Smooth muscle cell (in vitro differentiated cells): ENCODE measurements around the gene UBL3. TPM values are rescaled to one million over a fixed set of nuclear protein-coding genes. Genes with fewer than 3 reads are reported as not detected.

Source experiments
- DNase-seq: peaks from one replicate; lab custom pipeline; 2025; ENCODE audit not compliant: unreplicated experiment; lab: John Stamatoyannopoulos, UW
- H2AFZ ChIP-seq: fragments of 200-600 bp; sonication (generic); 2 replicates; pipeline ENCODE4 v1.6.0; 2016; ENCODE audit warnings: antibody characterized with exemption, low read depth, mild to moderate bottlenecking
- H3F3A ChIP-seq: fragments of 200-600 bp; sonication (generic); 2 replicates; pipeline ENCODE4 v1.6.0; 2017; ENCODE audit warnings: antibody characterized with exemption, low read depth
- H3K27ac ChIP-seq: fragments of 200-600 bp; sonication (generic); 2 replicates; pipeline ENCODE4 v1.5.1; 2016; ENCODE audit warnings: low read depth, mild to moderate bottlenecking
- H3K27me3 ChIP-seq: fragments of 200-600 bp; sonication (generic); 2 replicates; pipeline ENCODE4 v1.6.1; 2016; ENCODE audit warnings: low read depth, mild to moderate bottlenecking
- H3K36me3 ChIP-seq: fragments of 200-600 bp; sonication (generic); 2 replicates; pipeline ENCODE4 v1.5.1; 2016; ENCODE audit warnings: low read depth
- H3K4me1 ChIP-seq: fragments of 200-600 bp; sonication (generic); 2 replicates; pipeline ENCODE4 v1.5.1; 2016; ENCODE audit warnings: low read depth
- H3K4me2 ChIP-seq: fragments of 200-600 bp; sonication (generic); 2 replicates; pipeline ENCODE4 v1.6.0; 2016; ENCODE audit warnings: mild to moderate bottlenecking
- H3K4me3 ChIP-seq: fragments of 200-600 bp; sonication (generic); 2 replicates; pipeline ENCODE4 v1.5.1; 2016; ENCODE audit warnings: mild to moderate bottlenecking
- H3K79me2 ChIP-seq: fragments of 200-600 bp; sonication (generic); 2 replicates; pipeline ENCODE4 v1.6.0; 2016; ENCODE audit warnings: low read depth, mild to moderate bottlenecking
- H3K9ac ChIP-seq: fragments of 200-600 bp; sonication (generic); 2 replicates; pipeline ENCODE4 v1.6.0; 2016; ENCODE audit warnings: low read depth
- H3K9me3 ChIP-seq: fragments of 200-600 bp; sonication (generic); replicated peaks from 2 replicates; pipeline ENCODE4 v1.5.1; 2016; ENCODE audit warnings: low read depth
- H4K20me1 ChIP-seq: fragments of 200-600 bp; sonication (generic); 2 replicates; pipeline ENCODE4 v1.6.0; 2016; ENCODE audit warnings: low read depth
- WGBS: methylation state at CpG from one replicate; pipeline ENCODE4 v1.1.7; 2016; ENCODE audit warnings: low lambda C conversion rate; 5-methylcytosine and 5-hydroxymethylcytosine counted together
- polyA plus RNA-seq: library from polyadenylated mRNA; unstranded; fragments of >200 nt; fragmentation: Nextera tagmentation; extraction: Ambion mirVana; gene quantifications from 2 replicates; pipeline ENCODE4 v1.2.1, GENCODE V29; 2016
- total RNA-seq: library from RNA; depleted of rRNA; stranded (reverse); fragments of >200 nt; gene quantifications from 2 replicates; pipeline ENCODE4 v1.2.3, GENCODE V29; 2014
- TF ChIP-seq, protein P1 (sequence below): fragments of 200-600 bp; sonication (generic); IDR thresholded peaks from 2 replicates; pipeline ENCODE4 v1.5.1; 2017; ENCODE audit warnings: borderline replicate concordance, mild to moderate bottlenecking, antibody characterized with exemption; ENCODE audit not compliant: insufficient read depth, poor library complexity, severe bottlenecking

The UBL3 gene
- total and polyA plus RNA-seq, 2 experiments from 2014 or later = 25.2 to 46.6 TPM

DNA sequence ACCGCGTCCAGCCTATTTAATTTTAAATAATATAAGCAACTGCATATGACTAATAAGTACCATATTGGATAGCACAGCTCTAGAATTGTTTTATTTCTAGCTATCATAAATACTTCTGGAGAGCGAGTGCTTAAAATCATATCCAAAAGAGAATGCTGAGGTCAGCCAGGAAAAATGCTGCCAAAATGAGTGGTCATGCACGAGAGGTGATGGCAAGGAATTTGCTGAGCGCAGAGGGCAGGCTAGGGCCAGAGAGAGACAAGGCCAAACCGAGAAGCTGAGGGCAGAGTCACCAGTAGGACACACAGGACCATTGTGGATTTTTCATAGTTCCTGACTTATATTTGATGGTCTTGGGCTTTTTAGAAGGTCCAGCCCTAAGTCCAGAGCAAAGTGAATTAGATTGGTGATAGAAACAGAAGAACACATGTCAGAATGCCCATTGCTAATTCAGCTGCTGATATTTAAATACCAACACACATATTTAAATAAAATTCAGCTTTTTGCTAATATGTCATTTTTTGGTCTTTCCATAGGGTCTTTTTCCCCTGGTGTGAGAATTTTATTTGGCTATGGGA, 33.6 kb upstream of the UBL3 start:
- no peaks in the 10 kb centered on the region for H3K36me3 ChIP-seq
- H3K27me3 ChIP-seq = no peaks in the 10 kb centered on the region
- no peaks in the 10 kb centered on the region for H3K9me3 ChIP-seq
- TF ChIP-seq, protein P1, sequence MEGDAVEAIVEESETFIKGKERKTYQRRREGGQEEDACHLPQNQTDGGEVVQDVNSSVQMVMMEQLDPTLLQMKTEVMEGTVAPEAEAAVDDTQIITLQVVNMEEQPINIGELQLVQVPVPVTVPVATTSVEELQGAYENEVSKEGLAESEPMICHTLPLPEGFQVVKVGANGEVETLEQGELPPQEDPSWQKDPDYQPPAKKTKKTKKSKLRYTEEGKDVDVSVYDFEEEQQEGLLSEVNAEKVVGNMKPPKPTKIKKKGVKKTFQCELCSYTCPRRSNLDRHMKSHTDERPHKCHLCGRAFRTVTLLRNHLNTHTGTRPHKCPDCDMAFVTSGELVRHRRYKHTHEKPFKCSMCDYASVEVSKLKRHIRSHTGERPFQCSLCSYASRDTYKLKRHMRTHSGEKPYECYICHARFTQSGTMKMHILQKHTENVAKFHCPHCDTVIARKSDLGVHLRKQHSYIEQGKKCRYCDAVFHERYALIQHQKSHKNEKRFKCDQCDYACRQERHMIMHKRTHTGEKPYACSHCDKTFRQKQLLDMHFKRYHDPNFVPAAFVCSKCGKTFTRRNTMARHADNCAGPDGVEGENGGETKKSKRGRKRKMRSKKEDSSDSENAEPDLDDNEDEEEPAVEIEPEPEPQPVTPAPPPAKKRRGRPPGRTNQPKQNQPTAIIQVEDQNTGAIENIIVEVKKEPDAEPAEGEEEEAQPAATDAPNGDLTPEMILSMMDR = no peak
- H3K9ac ChIP-seq = no peak overlapping the region
- H3F3A ChIP-seq = no peaks in the 10 kb centered on the region
- DNase-seq = no peak
- WGBS = 87% methylated on average over 6 of the region's 6 CpGs
- H3K79me2 ChIP-seq = no peaks in the 10 kb centered on the region
- H3K4me2 ChIP-seq = no peak overlapping the region
- H2AFZ ChIP-seq = no peak overlapping the region
- H4K20me1 ChIP-seq = no peaks in the 10 kb centered on the region
- no peak overlapping the region for H3K4me3 ChIP-seq
- peak overlapping the region; percentile 51 for H3K27ac ChIP-seq
- peaks cover 15% of the 10 kb centered on the region for H3K4me1 ChIP-seq

DNA sequence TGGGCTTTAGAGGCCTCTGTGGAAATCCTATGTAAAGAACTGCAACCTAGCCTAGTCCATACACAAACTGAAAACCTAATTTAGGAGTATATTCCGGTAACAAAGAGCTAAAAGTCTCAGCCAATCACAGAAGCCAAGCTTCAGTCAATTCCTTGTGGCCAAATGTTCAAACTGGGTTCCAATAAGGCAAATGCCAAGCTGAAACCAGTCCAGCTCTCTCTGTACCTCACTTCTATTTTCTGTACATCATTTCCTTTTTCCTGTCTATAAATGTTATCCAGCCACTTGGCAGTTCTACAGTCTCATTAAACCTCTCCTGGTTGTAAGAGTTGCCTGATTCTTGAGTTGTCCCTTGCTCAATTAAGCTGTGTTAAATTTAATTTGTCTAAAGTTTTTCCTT, 31.7 kb upstream of the UBL3 start:
- H3K4me1 ChIP-seq = peaks cover 26% of the 10 kb centered on the region
- no peaks in the 10 kb centered on the region for H4K20me1 ChIP-seq
- H3K9ac ChIP-seq = no peak overlapping the region
- no peak overlapping the region for H3K27ac ChIP-seq
- no peaks in the 10 kb centered on the region for H3K79me2 ChIP-seq
- H3K4me2 ChIP-seq = no peak overlapping the region
- H3K27me3 ChIP-seq = no peaks in the 10 kb centered on the region
- H3K9me3 ChIP-seq = no peaks in the 10 kb centered on the region
- whole genome bisulfite sequencing = 0% methylated on average over 1 of the region's 1 CpG
- no peak for DNase-seq
- H3F3A ChIP-seq = no peaks in the 10 kb centered on the region
- no peaks in the 10 kb centered on the region for H3K36me3 ChIP-seq
- TF ChIP-seq, protein P1 = no peak
- H3K4me3 ChIP-seq = no peak overlapping the region
- no peak overlapping the region for H2AFZ ChIP-seq

DNA sequence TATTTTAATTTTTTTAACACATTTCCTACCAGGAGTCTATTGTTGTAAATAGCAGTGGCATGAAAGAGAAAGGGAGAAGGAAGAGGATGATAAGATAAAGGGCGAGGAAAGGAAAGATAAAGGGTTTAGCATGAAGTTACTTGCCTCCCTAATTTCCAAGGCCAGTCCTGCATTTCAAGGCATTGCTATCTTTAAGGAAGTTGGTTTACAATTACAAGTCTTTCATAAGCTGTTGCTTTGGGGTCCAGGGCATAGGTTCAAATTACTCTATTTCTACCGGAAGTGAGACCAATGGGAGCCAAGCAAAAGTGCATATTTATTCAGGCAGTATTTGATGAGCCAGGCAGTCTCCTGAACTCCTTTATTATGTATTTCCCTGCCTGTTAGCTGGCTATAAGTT, 27.7 kb upstream of the UBL3 start:
- H3K27ac ChIP-seq = peak overlapping the region; percentile 35
- H3K79me2 ChIP-seq = no peaks in the 10 kb centered on the region
- H4K20me1 ChIP-seq = no peaks in the 10 kb centered on the region
- no peaks in the 10 kb centered on the region for H3K36me3 ChIP-seq
- TF ChIP-seq, protein P1 = no peak
- peak overlapping the region; percentile 57 for H2AFZ ChIP-seq
- H3K4me2 ChIP-seq = peak overlapping the region; percentile 28
- no peak for DNase-seq
- H3K4me1 ChIP-seq = peaks cover 28% of the 10 kb centered on the region
- no peaks in the 10 kb centered on the region for H3K9me3 ChIP-seq
- H3K27me3 ChIP-seq = no peaks in the 10 kb centered on the region
- no peak overlapping the region for H3K9ac ChIP-seq
- H3F3A ChIP-seq = no peaks in the 10 kb centered on the region
- no peak overlapping the region for H3K4me3 ChIP-seq
- 21% methylated on average over 2 of the region's 2 CpGs for WGBS

DNA sequence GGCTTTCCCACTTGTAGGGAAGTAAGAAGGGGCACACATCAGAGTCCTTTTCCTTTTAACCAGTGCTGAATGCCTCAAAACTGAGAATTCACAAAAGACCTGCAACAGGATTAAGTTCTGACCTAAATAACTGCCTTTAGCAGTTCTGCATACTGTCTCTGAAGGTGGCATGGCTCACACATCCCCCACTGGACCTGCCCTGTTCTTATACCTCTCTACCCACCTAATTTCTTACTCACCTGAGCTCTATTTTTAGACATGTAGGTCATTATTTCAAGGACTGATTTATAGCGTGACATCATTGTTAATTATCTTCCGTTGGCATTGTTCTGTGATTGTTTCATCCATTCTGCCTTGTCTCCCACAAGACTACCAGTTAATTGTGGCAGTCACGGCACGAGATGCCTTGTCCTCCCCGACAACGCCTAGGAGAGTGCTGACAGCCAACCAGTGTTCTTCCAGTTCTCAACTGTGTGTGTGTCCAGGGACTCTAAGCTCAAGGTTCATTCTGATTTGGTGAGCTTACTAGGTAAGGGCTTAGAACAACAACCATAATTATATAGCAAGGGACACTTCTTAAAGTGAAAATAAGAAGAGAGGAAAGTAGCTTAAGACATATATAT, 27.1 kb upstream of the UBL3 start:
- TF ChIP-seq, protein P1 = no peak
- no peak for DNase-seq
- peak overlapping the region; percentile 28 for H3K4me2 ChIP-seq
- H3K4me1 ChIP-seq = peaks cover 28% of the 10 kb centered on the region
- no peak overlapping the region for H3K4me3 ChIP-seq
- no peaks in the 10 kb centered on the region for H4K20me1 ChIP-seq
- no peaks in the 10 kb centered on the region for H3K79me2 ChIP-seq
- WGBS = 48% methylated on average over 6 of the region's 6 CpGs
- no peaks in the 10 kb centered on the region for H3F3A ChIP-seq
- H3K27me3 ChIP-seq = no peaks in the 10 kb centered on the region
- no peak overlapping the region for H3K9ac ChIP-seq
- H2AFZ ChIP-seq = peak overlapping the region; percentile 57
- H3K36me3 ChIP-seq = no peaks in the 10 kb centered on the region
- no peaks in the 10 kb centered on the region for H3K9me3 ChIP-seq
- peak overlapping the region; percentile 35 for H3K27ac ChIP-seq
